HG03103 (cell line): ENCODE measurements around the gene CDH2.

Source experiments
- ATAC-seq: cut with Tn5 transposase; IDR thresholded peaks from one replicate; pipeline ENCODE4 v1.9.1; 2021; ENCODE audit warnings: low read depth; ENCODE audit not compliant: unreplicated experiment

Gene CDH2

DNA sequence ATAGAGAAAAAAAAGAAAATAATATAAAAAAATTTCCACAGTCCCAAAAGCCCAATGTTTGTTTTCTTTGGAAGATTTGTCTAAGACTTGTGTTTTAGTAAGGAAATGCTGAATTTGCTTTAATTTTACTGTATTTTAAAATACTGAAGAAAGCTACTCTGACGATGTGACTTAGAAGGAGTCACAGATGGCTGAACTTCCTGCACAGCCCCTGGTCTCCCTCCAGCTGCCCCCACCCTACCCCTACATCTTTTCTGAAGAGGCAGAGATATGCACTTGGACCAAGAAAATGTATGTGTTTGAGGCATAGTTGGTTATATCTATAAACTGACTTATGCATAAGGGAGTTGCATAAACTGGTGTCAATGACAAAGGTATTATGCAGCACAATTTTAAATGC, 172.3 kb downstream of the CDH2 start:
- ATAC-seq: no peak

GRCh38 chr18:28003451-28003850, 173.5 kb downstream of the CDH2 start:
- ATAC-seq: no peak

GRCh38 chr18:28002841-28003240, 174.1 kb downstream of the CDH2 start:
- no peak for ATAC-seq

DNA sequence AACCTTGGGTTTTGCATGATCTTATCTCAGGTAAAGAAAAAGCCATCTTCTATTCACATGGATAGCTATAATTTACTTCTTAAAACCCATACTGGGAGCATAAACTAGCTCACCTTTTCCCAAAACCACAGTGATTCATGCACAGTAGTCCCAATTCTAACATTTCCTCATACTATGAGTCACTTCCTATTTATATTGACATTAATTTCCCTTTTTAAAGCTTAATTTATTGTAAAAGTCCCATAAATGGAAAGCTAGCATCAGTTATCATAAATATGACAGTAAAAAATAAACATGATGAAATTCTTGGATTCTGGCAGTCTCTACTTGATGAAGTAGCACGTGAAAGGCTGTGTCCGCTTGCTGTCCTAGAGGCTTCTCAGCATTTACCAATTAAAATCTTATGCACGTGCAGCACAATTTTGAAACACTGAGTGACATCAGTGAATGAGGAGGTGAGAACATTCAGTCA, 180.1 kb downstream of the CDH2 start:
- ATAC-seq: no peak

DNA sequence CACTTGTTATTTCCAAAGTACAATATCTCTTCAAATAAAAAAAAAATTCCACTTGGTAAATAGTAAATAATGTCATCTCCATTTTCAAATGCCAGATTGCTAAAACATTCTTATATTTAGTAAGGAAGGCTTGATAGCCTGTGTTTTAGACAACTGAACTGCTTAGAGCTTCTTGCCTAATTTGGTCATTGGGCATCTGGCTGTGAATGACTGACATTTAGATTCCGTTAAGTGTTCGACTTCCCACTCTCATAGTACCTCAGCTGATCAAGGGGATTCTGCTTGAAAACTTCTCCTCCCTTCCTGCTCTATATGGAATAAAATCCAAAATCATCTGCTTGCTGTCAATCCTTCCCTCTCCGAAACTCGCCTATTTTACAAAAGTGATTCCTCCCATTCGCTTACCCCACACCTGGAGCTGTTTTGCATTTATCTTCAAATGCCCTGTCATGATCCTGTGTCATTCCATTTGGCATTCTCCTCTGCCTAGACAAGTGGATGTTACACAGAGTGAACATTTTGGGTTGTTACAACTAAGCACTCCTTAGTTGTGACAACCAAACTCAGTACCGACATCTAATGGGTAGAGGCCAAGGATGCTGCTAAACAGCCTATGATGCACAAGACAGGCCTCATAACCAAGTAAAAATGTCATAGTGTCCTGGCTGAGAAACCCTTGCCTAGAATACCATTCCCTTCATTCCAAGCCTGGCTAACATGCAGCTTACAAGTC, 181.0 kb downstream of the CDH2 start:
- no peak for ATAC-seq

- no peak for ATAC-seq
These were observed 182.4 kb downstream of the CDH2 start for GRCh38 chr18:27994571-27994970.

- no peak for ATAC-seq
These were observed 185.5 kb downstream of the CDH2 start for GRCh38 chr18:27991391-27991790.

- no peak for ATAC-seq
These were observed 191.1 kb downstream of the CDH2 start for GRCh38 chr18:27985832-27986231.

- no peak for ATAC-seq
These were observed 193.2 kb downstream of the CDH2 start for GRCh38 chr18:27983780-27984179.

DNA sequence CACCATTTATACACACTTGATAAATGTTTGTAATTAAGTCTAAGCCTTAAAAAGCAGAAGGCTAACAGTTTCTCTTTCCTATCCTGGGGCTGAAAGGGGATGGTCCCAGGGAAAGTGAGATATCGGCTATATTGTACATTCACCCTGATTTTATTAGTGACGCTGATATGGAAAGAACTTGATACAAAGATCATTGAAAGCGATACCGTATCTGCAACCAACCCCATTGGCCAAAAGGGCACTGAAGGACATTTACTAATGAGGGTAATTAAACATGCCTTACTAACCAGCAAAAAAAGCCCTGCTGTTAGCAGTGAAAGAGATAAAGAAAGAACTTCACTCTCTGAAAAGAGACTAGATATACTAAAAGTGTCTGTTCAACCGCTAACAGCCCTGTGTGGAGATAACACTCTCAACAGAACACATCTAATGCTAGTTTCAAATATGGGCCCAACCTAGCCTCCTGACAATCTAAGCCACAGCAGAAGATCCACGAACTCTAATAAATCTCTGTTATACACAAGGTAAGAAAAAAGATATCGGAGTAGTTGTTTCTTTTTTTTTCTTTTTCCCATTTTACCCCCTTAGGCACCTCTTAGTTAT, 200.0 kb downstream of the CDH2 start:
- no peak for ATAC-seq

DNA sequence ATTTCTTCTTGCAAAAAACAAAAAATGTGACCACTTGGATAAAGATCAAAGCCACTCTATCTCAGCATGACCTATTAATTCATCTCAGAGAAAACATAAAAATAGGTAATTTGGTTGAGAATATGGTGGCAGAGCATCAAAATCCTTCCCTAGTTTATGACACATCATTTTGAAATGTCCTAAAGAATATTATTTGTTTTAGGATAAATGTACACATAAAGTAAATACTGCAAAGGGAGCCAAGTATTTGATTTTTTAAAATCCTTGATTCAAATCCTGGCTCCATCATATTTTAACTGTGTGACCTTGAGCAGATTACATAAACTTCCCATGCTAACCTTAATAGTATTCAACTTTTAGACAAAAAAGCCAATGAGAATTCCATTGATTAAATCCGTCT, 206.6 kb downstream of the CDH2 start:
- no peak for ATAC-seq

GRCh38 chr18:27969206-27969605, 207.7 kb downstream of the CDH2 start:
- no peak for ATAC-seq

DNA sequence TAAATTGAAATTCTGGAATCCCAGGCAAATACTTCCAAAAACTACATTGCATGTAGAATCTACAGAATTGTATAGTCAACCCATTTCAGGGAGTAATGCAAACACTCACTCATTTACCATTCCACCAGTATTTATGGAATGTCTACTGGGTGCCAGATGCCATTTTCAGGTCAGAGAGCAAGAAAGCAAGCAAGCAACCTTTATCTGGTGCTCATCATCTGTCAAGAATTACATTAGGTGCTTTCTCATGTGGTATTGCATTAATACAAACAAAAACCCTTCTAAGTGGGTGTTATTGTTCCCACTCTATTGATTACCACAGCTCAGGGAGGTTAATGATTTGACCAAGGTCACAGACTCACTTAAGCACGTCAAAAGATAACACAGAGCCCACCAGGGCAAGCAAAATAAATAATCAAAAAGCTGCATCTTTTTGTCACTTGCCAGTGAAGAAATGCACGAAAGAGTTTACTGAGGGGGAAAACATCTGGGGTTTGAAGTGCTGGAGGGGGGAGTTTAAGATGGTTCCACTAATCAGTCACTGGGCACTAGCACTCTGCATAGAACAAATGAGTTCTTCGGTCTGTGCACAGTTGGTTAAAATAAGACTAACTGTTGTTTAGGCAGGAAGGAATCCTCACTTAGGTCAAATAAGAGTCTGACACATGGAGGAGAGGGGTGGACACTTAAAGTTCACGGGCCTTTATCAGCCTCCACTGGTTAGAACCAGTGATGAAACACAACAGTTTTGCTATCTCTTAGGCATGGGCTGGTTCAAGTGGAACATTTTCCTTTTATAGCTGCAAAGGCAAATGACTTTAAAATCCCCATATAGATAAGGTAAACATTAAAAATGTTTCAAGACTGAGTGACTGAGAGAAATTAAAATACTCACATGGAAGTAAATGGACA, 208.8 kb downstream of the CDH2 start:
- ATAC-seq: no peak

GRCh38 chr18:27966881-27967280, 210.0 kb downstream of the CDH2 start:
- no peak for ATAC-seq

DNA sequence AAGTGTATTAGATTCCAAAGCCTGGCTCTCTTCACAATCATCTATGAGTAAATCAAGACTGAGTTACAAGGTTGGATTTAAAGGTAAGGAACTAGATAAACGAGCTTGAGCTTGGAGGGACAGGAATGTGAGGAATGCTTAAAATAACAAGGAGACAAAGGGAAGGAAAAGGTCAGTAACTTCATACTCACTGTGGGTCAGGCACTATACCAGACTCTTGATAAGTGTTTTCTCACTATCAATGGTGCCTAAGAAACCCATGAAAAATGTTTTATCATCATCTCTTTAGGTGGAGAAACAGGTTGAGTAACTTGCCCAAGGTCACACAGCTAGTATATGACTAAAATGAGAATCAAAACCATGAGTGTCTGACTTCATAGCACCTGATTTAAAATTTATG, 212.1 kb downstream of the CDH2 start:
- no peak for ATAC-seq

GRCh38 chr18:27959101-27959500, 217.8 kb downstream of the CDH2 start:
- ATAC-seq: no peak

DNA sequence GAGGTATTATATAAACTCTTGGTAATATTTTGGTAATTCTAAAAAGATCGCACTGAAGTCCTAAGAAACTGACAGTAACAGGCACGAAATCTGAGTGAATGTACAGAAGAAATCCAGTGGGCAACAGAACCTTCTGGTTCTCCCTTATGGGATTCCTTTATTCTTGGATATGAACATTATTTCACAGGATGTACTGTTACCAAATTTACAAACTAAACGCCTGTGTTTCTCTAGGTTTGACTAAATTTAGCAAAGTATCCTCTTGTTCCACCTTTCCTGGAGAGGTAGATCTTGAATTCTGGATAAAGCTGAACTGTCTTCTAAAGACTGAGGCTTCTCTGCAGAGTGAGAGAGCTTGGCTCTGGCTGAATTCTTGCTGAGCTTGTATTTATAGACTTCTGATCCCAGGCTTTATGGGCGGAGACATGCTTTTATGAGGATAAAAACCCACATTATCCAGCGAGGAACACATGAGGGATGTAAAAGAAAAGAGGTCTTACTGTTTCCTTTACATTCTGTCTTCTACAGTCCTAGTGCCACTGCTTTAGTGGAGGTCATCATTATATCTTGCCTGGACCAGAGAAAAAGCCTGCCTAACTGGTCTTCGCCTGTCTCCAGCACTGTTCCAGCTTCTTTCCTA, 220.8 kb downstream of the CDH2 start:
- no peak for ATAC-seq

DNA sequence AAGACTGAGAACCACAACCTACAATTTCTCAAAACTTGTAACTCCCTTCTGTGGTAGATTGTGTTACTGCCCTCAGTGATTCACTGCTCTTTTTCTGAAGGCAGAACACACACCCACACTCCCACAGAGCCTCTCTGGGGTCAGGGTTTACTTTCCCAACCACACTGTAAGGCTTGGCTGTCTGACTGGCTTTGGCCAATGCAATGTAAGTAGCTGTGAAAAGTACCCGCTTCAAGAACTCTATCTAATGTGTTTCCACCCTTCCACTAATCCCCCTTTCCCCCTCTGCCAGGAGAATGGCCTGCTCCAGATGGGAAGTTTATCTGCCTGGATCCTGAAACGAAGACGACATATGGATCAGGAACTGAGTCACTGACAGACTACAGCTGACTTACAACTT, 222.7 kb downstream of the CDH2 start:
- ATAC-seq: no peak

DNA sequence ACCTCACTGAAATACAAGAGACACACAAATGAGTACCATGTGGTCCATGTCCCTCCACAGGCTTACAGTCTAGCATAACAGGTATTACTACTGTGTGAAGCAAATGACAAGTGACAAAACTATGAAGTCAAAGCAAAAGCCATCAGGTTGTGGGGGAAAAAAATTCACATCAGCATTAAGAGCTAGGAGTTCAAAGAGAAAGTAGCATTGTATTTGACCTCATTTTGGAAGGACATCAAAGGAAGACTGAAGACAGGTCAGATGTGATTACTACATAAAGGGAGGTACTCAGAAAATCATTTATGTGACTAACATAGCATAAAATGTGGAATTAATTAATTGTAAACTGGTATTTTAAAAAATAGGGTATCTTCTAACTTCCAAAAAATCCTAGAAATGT, 224.2 kb downstream of the CDH2 start:
- no peak for ATAC-seq

GRCh38 chr18:27950648-27951228, 226.2 kb downstream of the CDH2 start:
- ATAC-seq: no peak

GRCh38 chr18:27948986-27949385, 227.9 kb downstream of the CDH2 start:
- ATAC-seq: no peak
